Common myeloid progenitor, CD34-positive (primary cell): ENCODE data around the gene GDA.

Source experiments
- CTCF ChIA-PET: fragments of 350-600 bp; sonication (Branson Sonifier 250); formaldehyde crosslinking; loops from one replicate; lab custom pipeline; 2021; ENCODE audit warnings: antibody characterized with exemption; lab: Charles Lee
- POLR2A ChIA-PET: fragments of 350-600 bp; sonication (Branson Sonifier 250); formaldehyde crosslinking; loops from one replicate; lab custom pipeline; 2021; ENCODE audit warnings: antibody characterized with exemption; lab: Charles Lee
- DNase-seq, 3 donors: peaks; one replicate each; pipeline versions ENCODE4 v3.0.0 to v3.0.0-alpha.2; 2013
- H3K27ac ChIP-seq, 2 experiments: 1 replicate in 1 of 2; 2 replicates in 1 of 2; pipeline ENCODE4 v1.7.0; 2013; ENCODE audit warnings: inconsistent platforms in 2 of 2, low read length in 2 of 2, mild to moderate bottlenecking in 2 of 2, low read depth in 1 of 2, moderate library complexity in 1 of 2; ENCODE audit not compliant: severe bottlenecking in 2 of 2, insufficient read depth in 1 of 2, poor library complexity in 1 of 2
- H3K27me3 ChIP-seq, 5 experiments: replicated peaks in 2 of 5; 1 replicate in 3 of 5; 2 replicates in 2 of 5; pipeline versions ENCODE4 v1.6.1 to v1.7.0; 2013; ENCODE audit warnings: low read length in 4 of 5, mild to moderate bottlenecking in 2 of 5, moderate library complexity in 2 of 5, inconsistent platforms in 1 of 5; ENCODE audit not compliant: insufficient read depth in 5 of 5, control insufficient read depth in 4 of 5
- H3K36me3 ChIP-seq, 4 experiments: 1 replicate in 2 of 4; 2 replicates in 2 of 4; pipeline versions ENCODE4 v1.6.1 to v1.7.0; 2013; ENCODE audit warnings: low read length in 3 of 4, control low read depth in 1 of 4, mild to moderate bottlenecking in 1 of 4; ENCODE audit not compliant: control insufficient read depth in 4 of 4, insufficient read depth in 4 of 4
- H3K4me1 ChIP-seq, 4 experiments: 1 replicate in 3 of 4; 2 replicates in 1 of 4; pipeline versions ENCODE4 v1.6.1 to v1.7.1; 2013; ENCODE audit warnings: low read length in 3 of 4, mild to moderate bottlenecking in 3 of 4, control low read depth in 1 of 4, inconsistent platforms in 1 of 4, moderate library complexity in 1 of 4; ENCODE audit not compliant: control insufficient read depth in 4 of 4, insufficient read depth in 4 of 4; ENCODE audit errors: control extremely low read depth in 1 of 4
- H3K4me3 ChIP-seq, 7 experiments: 1 replicate in 4 of 7; 2 replicates in 3 of 7; pipeline versions ENCODE4 v1.5.1 to v1.7.0; 2013; ENCODE audit warnings: mild to moderate bottlenecking in 7 of 7, low read length in 6 of 7, moderate library complexity in 6 of 7, inconsistent platforms in 2 of 7, low read depth in 2 of 7, control low read depth in 1 of 7; ENCODE audit not compliant: insufficient read depth in 4 of 7, control insufficient read depth in 1 of 7; ENCODE audit errors: extremely low read depth in 1 of 7
- H3K9me3 ChIP-seq, 5 experiments: 1 replicate in 4 of 5; 2 replicates in 1 of 5; pipeline versions ENCODE4 v1.6.1 to v1.7.1; 2013; ENCODE audit warnings: low read length in 4 of 5, mild to moderate bottlenecking in 2 of 5, inconsistent platforms in 1 of 5, low read depth in 1 of 5, moderate library complexity in 1 of 5; ENCODE audit not compliant: control insufficient read depth in 4 of 5, insufficient read depth in 2 of 5; ENCODE audit errors: control extremely low read depth in 1 of 5
- WGBS: methylation state at CpG from one replicate; pipeline ENCODE4 v1.1.5; 2013; ENCODE audit not compliant: insufficient coverage; 5-methylcytosine and 5-hydroxymethylcytosine counted together

The GDA gene

DNA sequence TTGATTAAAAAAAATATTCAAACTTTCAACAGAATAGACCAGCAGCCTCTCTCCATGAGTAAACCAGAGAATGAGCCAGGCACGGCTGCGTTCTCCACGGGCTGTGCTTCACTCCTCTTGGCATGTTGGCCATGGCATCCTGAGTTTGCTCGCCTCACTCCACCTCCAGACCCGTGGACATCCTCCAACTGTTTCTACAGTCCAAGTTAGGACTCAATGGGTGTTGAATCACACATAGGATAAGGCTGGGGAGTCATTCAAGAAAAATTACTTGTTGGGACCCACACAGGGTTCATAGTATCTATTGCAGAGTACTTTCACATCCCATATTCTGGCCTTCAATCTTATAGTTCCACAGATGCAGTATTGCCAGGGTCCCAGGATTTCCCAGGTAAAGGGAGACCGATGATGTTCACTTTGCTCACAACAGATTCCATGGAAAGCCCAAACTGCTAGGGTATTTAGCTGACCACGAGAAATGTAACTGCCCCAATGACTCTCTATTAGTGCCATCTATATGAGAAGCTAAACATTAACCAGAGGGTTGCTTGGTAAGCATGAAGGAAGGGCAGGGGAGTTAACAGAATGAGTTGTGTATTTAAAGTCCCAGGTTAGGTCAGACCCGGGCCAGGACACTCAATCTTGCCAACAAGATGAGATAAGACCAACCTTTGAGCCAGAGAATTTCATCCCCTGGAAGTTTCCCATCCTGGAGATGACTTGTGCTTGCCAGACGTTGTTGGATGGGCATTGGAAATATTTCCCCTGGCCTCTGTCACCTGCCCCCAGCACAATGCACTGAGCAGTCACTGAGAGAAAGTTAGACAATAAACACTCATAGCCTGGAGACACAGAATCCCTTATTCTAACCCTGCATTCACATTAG is 19.7 kb upstream of the GDA start:
- H3K9me3 ChIP-seq: no peaks in the 10 kb centered on the region
- 79% methylated on average over 7 of the region's 9 CpGs for WGBS
- no peak overlapping the region for H3K27ac ChIP-seq
- no peaks in the 10 kb centered on the region for H3K36me3 ChIP-seq
- CTCF ChIA-PET: no interaction called here
- DNase-seq: no peak
- POLR2A ChIA-PET: no interaction called here
- H3K4me3 ChIP-seq: no peak overlapping the region
- peaks cover 0 to 2% (median 0%) of the 10 kb centered on the region in 5 experiments for H3K27me3 ChIP-seq
- H3K4me1 ChIP-seq: no peaks in the 10 kb centered on the region

DNA sequence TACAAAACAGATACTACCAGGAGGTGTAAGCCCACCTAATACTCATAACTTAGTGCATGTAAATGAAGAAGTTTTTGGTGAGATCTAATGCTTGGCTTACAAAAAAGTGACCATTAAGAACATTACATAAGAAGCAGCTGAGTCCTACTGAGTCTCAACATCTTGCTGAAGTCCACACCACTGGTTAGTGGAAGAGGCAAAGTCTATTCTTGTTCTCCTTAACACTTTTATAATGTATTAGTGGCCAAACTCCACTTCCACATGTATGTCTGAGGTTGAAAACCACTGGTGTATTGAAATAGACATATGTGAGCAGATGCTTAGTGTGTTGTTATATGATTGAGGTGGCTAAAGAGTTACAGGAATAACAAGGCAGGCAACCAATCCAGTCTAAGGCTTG is 18.9 kb upstream of the GDA start:
- no peak overlapping the region for H3K27ac ChIP-seq
- H3K36me3 ChIP-seq: no peaks in the 10 kb centered on the region
- H3K9me3 ChIP-seq: no peaks in the 10 kb centered on the region
- no peak for DNase-seq
- H3K27me3 ChIP-seq: peaks cover 0 to 2% (median 0%) of the 10 kb centered on the region in 5 experiments
- no peaks in the 10 kb centered on the region for H3K4me1 ChIP-seq
- ChIA-PET POLR2A (no interaction called here), CTCF (no interaction called here)
- H3K4me3 ChIP-seq: no peak overlapping the region

DNA sequence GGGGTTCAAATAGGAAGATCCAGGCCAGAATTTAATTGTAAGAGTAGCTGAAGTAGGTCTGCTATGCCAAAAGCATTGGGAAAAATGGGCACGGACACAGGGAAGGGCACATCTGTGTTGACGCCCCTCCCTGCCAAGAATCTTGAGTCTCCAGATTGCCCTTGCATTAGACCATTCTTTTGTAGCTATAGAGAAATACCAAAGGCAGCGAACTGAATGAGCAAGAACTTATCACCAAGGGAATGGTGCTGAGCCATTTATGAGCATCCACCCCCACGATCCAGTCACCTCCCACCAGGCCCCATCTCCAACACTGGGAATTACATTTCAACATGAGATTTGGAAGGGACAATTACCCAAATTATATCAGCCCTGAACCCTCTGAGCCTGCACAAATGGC is 18.0 kb upstream of the GDA start:
- Histone ChIP-seq H3K4me1 (no peaks in the 10 kb centered on the region), H3K9me3 (no peaks in the 10 kb centered on the region), H3K27me3 (peaks cover 0 to 2% (median 0%) of the 10 kb centered on the region in 5 experiments), H3K36me3 (no peaks in the 10 kb centered on the region), H3K27ac (no peak overlapping the region), H3K4me3 (no peak overlapping the region)
- 98% methylated on average over 4 of the region's 4 CpGs for WGBS
- CTCF ChIA-PET: no interaction called here
- no peak for DNase-seq
- POLR2A ChIA-PET: no interaction called here

DNA sequence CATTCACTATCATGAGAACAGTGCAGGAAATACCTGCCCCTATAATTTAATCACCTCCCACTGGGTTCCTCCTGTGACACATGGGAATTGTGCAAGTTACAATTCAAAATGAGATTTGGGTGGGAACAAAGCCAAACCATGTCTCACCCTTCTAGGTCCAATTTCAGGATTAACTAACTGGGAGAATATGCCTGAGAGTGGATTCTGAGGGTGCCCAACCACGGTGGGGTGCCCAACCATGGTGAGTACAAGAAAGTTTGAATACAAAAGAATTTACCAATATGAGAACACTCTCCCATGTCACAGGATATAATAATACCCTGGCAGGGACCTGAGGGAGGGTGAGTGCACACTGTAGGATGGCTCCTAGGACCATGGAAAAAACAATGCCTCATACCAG is 17.2 kb upstream of the GDA start:
- no peaks in the 10 kb centered on the region for H3K4me1 ChIP-seq
- WGBS: no CpG with 5 or more reads among the region's 1 CpG
- DNase-seq: no peak
- no peak overlapping the region for H3K27ac ChIP-seq
- H3K4me3 ChIP-seq: no peak overlapping the region
- POLR2A ChIA-PET: no interaction called here
- CTCF ChIA-PET: no interaction called here
- no peaks in the 10 kb centered on the region for H3K36me3 ChIP-seq
- peaks cover 0 to 2% (median 0%) of the 10 kb centered on the region in 5 experiments for H3K27me3 ChIP-seq
- no peaks in the 10 kb centered on the region for H3K9me3 ChIP-seq

GRCh38 chr9:72133365-72134035 is 15.7 kb upstream of the GDA start:
- ChIA-PET CTCF (no interaction called here), POLR2A (no interaction called here)
- Histone ChIP-seq H3K9me3 (no peaks in the 10 kb centered on the region), H3K27me3 (peaks cover 0 to 2% (median 0%) of the 10 kb centered on the region in 5 experiments), H3K36me3 (no peaks in the 10 kb centered on the region), H3K27ac (no peak overlapping the region), H3K4me1 (no peaks in the 10 kb centered on the region), H3K4me3 (no peak overlapping the region)
- no peak for DNase-seq
- 100% methylated on average over 1 of the region's 3 CpGs for WGBS

DNA sequence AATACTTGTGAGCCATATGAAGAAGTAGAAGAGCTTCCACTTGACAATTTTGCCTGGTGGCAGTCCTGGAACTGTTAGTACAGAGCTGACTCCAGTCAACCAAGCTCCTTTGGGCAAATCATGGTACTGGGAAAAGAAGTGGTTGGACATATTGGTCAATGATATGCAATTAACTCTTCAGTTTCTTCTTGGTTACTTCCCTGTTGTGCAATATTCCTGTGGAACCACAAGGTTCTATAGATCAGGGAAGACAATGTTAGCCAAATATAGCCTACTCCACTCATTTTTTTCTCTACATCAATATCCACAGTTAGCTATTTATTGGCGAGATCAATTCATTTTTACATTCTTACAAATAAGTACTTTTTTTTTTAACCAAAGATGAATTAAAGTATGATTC is 14.4 kb upstream of the GDA start:
- H3K27me3 ChIP-seq: no peaks in the 10 kb centered on the region
- no peak overlapping the region for H3K27ac ChIP-seq
- no peak for DNase-seq
- no peaks in the 10 kb centered on the region for H3K4me1 ChIP-seq
- CTCF ChIA-PET: interaction anchor here (1.1 kb wide), 1 partner anchor 12 kb away, joined by 3 read pairs; no protein-coding TSS in a partner anchor
- H3K4me3 ChIP-seq: no peak overlapping the region
- WGBS: no CpG with 5 or more reads among the region's 1 CpG
- no peaks in the 10 kb centered on the region for H3K9me3 ChIP-seq
- POLR2A ChIA-PET: no interaction called here
- no peaks in the 10 kb centered on the region for H3K36me3 ChIP-seq

- Histone ChIP-seq H3K36me3 (no peaks in the 10 kb centered on the region), H3K4me1 (no peaks in the 10 kb centered on the region)
- 88% methylated on average over 3 of the region's 6 CpGs for WGBS
These were observed 11.4 kb upstream of the GDA start for GRCh38 chr9:72137697-72138365.

More at GRCh38 chr9:72137697-72138365, 11.4 kb upstream of the GDA start:
- POLR2A ChIA-PET: no interaction called here
- Histone ChIP-seq H3K9me3 (no peaks in the 10 kb centered on the region), H3K27ac (no peak overlapping the region), H3K4me3 (no peak overlapping the region), H3K27me3 (no peaks in the 10 kb centered on the region)
- CTCF ChIA-PET: no interaction called here
- DNase-seq: no peak
